ENCODE results near the gene MYH14. TPM values are rescaled to one million over a fixed set of nuclear protein-coding genes. Genes with fewer than 3 reads are reported as not detected.

The MYH14 gene
- total RNA-seq, 2 experiments from 2014 or later, result not detected

GRCh38 chr19:50290775-50291174 is 87.4 kb downstream of the MYH14 start:
- no peaks in the 10 kb centered on the region for H4K20me1 ChIP-seq (ENCODE audit: insufficient read depth, low read length)

GRCh38 chr19:50292216-50292827 is 88.9 kb downstream of the MYH14 start:
- TF ChIP-seq EZH2phosphoT487 (IDR thresholded peaks at IDR 0.05; ENCODE audit: borderline replicate concordance, low read depth, low read length) (no peak), CTCF (conservative IDR thresholded peaks at IDR 0.05; ENCODE audit: low read length) (no peak)
- Histone ChIP-seq H3K9me3 (ENCODE audit: low read length) (no peaks in the 10 kb centered on the region), H3K4me1 (ENCODE audit: insufficient read depth, low read length, poor library complexity, severe bottlenecking) (no peaks in the 10 kb centered on the region), H3K4me3 (ENCODE audit: low read depth, low read length, poor library complexity, severe bottlenecking) (no peak overlapping the region), H3K79me2 (ENCODE audit: insufficient read depth, low read depth, low read length) (no peaks in the 10 kb centered on the region), H2AFZ (ENCODE audit: low read length) (no peak overlapping the region), H3K4me2 (ENCODE audit: low read length) (no peak overlapping the region), H3K9me2 (ENCODE audit: insufficient read depth, low read length) (no peaks in the 10 kb centered on the region), H3K36me3 (ENCODE audit: insufficient read depth, low read length) (no peaks in the 10 kb centered on the region), H3K27ac (ENCODE audit: low read depth, low read length, poor library complexity, severe bottlenecking) (no peak overlapping the region), H4K20me1 (ENCODE audit: insufficient read depth, low read length) (no peaks in the 10 kb centered on the region)
- intact Hi-C loops (cut with micrococcal nuclease; ENCODE audit: unreplicated experiment), result no loop called here
- ChIA-PET CTCF (ENCODE audit: unreplicated experiment) (no interaction called here), POLR2A (no interaction called here)
- no peak for DNase-seq (ENCODE audit: low spot score)
- no TSS peak for BruUV-seq (replicated peaks)

More at GRCh38 chr19:50290775-50291174, 87.4 kb downstream of the MYH14 start:
- intact Hi-C loops (cut with micrococcal nuclease; ENCODE audit: unreplicated experiment), result no loop called here
- no TSS peak for BruUV-seq (replicated peaks)
- no peaks in the 10 kb centered on the region for H3K36me3 ChIP-seq (ENCODE audit: insufficient read depth, low read length)
- no peak overlapping the region for H3K4me2 ChIP-seq (ENCODE audit: low read length)
- H3K9me2 ChIP-seq (ENCODE audit: insufficient read depth, low read length), result no peaks in the 10 kb centered on the region
- H3K4me3 ChIP-seq (ENCODE audit: low read depth, low read length, poor library complexity, severe bottlenecking), result no peak overlapping the region
- ChIA-PET CTCF (ENCODE audit: unreplicated experiment) (no interaction called here), POLR2A (no interaction called here)
- H2AFZ ChIP-seq (ENCODE audit: low read length), result no peak overlapping the region
- no peaks in the 10 kb centered on the region for H3K79me2 ChIP-seq (ENCODE audit: insufficient read depth, low read depth, low read length)
- peaks cover 2% of the 10 kb centered on the region for H3K9me3 ChIP-seq (ENCODE audit: low read length)
- TF ChIP-seq CTCF (conservative IDR thresholded peaks at IDR 0.05; ENCODE audit: low read length) (no peak), EZH2phosphoT487 (IDR thresholded peaks at IDR 0.05; ENCODE audit: borderline replicate concordance, low read depth, low read length) (no peak)
- H3K27ac ChIP-seq (ENCODE audit: low read depth, low read length, poor library complexity, severe bottlenecking), result no peak overlapping the region
- no peak for DNase-seq (ENCODE audit: low spot score)
- no peaks in the 10 kb centered on the region for H3K4me1 ChIP-seq (ENCODE audit: insufficient read depth, low read length, poor library complexity, severe bottlenecking)

- H3K27ac ChIP-seq (ENCODE audit: low read depth, low read length, poor library complexity, severe bottlenecking), result no peak overlapping the region
- no peaks in the 10 kb centered on the region for H3K79me2 ChIP-seq (ENCODE audit: insufficient read depth, low read depth, low read length)
- no peak overlapping the region for H3K4me2 ChIP-seq (ENCODE audit: low read length)
- intact Hi-C loops (cut with micrococcal nuclease; ENCODE audit: unreplicated experiment), result no loop called here
- DNase-seq (ENCODE audit: low spot score), result no peak
- no peaks in the 10 kb centered on the region for H3K9me2 ChIP-seq (ENCODE audit: insufficient read depth, low read length)
- no peaks in the 10 kb centered on the region for H3K4me1 ChIP-seq (ENCODE audit: insufficient read depth, low read length, poor library complexity, severe bottlenecking)
- H3K4me3 ChIP-seq (ENCODE audit: low read depth, low read length, poor library complexity, severe bottlenecking), result no peak overlapping the region
- TF ChIP-seq CTCF (conservative IDR thresholded peaks at IDR 0.05; ENCODE audit: low read length) (no peak), EZH2phosphoT487 (IDR thresholded peaks at IDR 0.05; ENCODE audit: borderline replicate concordance, low read depth, low read length) (no peak)
- no peaks in the 10 kb centered on the region for H4K20me1 ChIP-seq (ENCODE audit: insufficient read depth, low read length)
- H2AFZ ChIP-seq (ENCODE audit: low read length), result no peak overlapping the region
- no peaks in the 10 kb centered on the region for H3K36me3 ChIP-seq (ENCODE audit: insufficient read depth, low read length)
- H3K9me3 ChIP-seq (ENCODE audit: low read length), result no peaks in the 10 kb centered on the region
- no TSS peak for BruUV-seq (replicated peaks)
- ChIA-PET CTCF (ENCODE audit: unreplicated experiment) (no interaction called here), POLR2A (no interaction called here)
Observed at GRCh38 chr19:50293263-50294004, 90.0 kb downstream of the MYH14 start.
